Testis (tissue), 3 donors: ENCODE results near the gene UNC119. TPM values are rescaled to one million over a fixed set of nuclear protein-coding genes. Genes with fewer than 3 reads are reported as not detected.

Experiments used
- DNase-seq: peaks from one replicate; pipeline ENCODE4 v3.0.0-alpha.2; 2019
- H3K27ac ChIP-seq, 2 donors: fragments of 200-600 bp; sonication (generic); one replicate each; pipeline ENCODE4 v1.5.1; 2019
- H3K27me3 ChIP-seq: fragments of 200-600 bp; sonication (generic); one replicate; pipeline ENCODE4 v1.5.1; 2019
- H3K36me3 ChIP-seq: fragments of 200-600 bp; sonication (generic); one replicate; pipeline ENCODE4 v1.5.1; 2017; ENCODE audit warnings: low read depth; ENCODE audit errors: missing control alignments
- H3K4me1 ChIP-seq: fragments of 200-600 bp; sonication (generic); one replicate; pipeline ENCODE4 v1.5.1; 2019
- H3K4me3 ChIP-seq, 2 donors: fragments of 200-600 bp; sonication (generic); one replicate each; pipeline ENCODE4 v1.5.1; 2017 to 2019
- H3K9me3 ChIP-seq: fragments of 200-600 bp; sonication (generic); one replicate; pipeline ENCODE4 v1.5.1; 2017
- POLR2A ChIP-seq: fragments of 450-650 bp; IDR thresholded peaks from one replicate; pipeline ENCODE4 v1.6.1; 2017; ENCODE audit warnings: antibody characterized with exemption, mild to moderate bottlenecking, moderate library complexity
- WGBS, 2 donors: methylation state at CpG; one replicate each; pipeline ENCODE4 v1.1.5; 2018; 5-methylcytosine and 5-hydroxymethylcytosine counted together
- intact Hi-C: fragments of 100-400 bp; cut with DNase I; formaldehyde crosslinking; loops from one replicate; pipeline ENCODE4 v1.15.1; 2023; ENCODE audit warnings: low total_unique reads
- polyA plus RNA-seq: library from polyadenylated mRNA; stranded (reverse); fragments of 350-450 nt; fragmentation: Illumina TruSeq; extraction: RNeasy Lipid Tissue Mini Kit (QIAGEN cat#74804); gene quantifications from one replicate; pipeline ENCODE4 v1.2.3, GENCODE V29; 2014; ENCODE audit warnings: low read depth, low replicate concordance; ENCODE audit not compliant: insufficient read depth
- total RNA-seq, 2 donors: library from RNA; depleted of rRNA; stranded (reverse); fragments of >200 nt; gene quantifications; one replicate each; pipeline ENCODE4 v1.2.3, GENCODE V29; 2016
- TF ChIP-seq, protein P1 (sequence below), 3 experiments: fragments of 450-650 bp in 2 of 3; fragments of 200-600 bp in 1 of 3; sonication (generic) in 1 of 3; IDR thresholded peaks; one replicate each; pipeline ENCODE4 v1.5.1; 2016 to 2019; ENCODE audit warnings: antibody characterized with exemption in 3 of 3, mild to moderate bottlenecking in 2 of 3, moderate library complexity in 1 of 3

Gene UNC119
- total and polyA plus RNA-seq, 3 donors from 2014 or later: 94.9 to 180 (median 175) TPM

DNA sequence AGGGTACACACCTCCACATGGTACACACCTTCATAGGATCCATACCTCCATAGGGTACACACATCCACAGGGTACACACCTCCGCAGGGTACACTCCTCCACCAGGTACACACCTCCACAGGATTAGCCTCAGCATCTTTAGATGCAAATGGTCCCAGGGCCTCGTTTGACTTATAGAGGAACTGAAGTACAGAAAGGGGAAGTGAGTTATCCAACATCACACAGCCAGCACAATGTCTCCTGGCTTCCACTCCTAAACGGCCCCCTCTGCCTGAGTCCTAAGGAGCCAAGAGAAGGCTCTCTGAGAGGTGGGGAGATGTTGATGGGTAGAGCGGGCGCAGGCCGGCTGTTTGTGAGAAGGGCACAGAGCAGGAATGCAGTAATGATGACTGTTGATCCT, 34.3 kb downstream of the UNC119 start:
- Histone ChIP-seq H3K4me3 (no peak overlapping the region), H3K9me3 (no peaks in the 10 kb centered on the region), H3K27me3 (no peaks in the 10 kb centered on the region), H3K4me1 (no peaks in the 10 kb centered on the region), H3K27ac (no peak overlapping the region), H3K36me3 (no peaks in the 10 kb centered on the region)
- 80 to 85% methylated on average over 6 of the region's 6 CpGs for WGBS, 2 donors
- DNase-seq: no peak
- intact Hi-C loops: no loop called here
- no peak for TF ChIP-seq POLR2A
- TF ChIP-seq, protein P1, sequence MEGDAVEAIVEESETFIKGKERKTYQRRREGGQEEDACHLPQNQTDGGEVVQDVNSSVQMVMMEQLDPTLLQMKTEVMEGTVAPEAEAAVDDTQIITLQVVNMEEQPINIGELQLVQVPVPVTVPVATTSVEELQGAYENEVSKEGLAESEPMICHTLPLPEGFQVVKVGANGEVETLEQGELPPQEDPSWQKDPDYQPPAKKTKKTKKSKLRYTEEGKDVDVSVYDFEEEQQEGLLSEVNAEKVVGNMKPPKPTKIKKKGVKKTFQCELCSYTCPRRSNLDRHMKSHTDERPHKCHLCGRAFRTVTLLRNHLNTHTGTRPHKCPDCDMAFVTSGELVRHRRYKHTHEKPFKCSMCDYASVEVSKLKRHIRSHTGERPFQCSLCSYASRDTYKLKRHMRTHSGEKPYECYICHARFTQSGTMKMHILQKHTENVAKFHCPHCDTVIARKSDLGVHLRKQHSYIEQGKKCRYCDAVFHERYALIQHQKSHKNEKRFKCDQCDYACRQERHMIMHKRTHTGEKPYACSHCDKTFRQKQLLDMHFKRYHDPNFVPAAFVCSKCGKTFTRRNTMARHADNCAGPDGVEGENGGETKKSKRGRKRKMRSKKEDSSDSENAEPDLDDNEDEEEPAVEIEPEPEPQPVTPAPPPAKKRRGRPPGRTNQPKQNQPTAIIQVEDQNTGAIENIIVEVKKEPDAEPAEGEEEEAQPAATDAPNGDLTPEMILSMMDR (IDR thresholded peaks at IDR 0.05): no peak

DNA sequence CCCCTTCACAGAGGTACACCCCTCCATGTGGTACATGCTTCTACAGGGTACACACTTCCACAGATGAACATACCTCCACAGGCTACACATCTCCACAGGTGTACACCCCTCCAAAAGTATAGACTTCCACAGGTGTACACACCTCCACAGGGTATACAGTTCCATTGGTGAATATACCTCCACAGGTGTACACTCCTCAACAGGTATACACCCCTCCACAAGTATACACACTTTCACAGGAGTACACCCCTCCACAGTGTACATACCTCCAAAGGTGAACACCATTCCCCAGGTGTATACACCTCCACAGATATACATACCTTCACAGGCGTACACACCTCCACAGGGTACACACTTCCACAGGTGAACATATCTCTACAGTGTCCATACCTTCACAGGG, 36.9 kb downstream of the UNC119 start:
- H3K4me3 ChIP-seq: no peak overlapping the region
- H3K27me3 ChIP-seq: no peaks in the 10 kb centered on the region
- no peaks in the 10 kb centered on the region for H3K36me3 ChIP-seq
- no peak overlapping the region for H3K27ac ChIP-seq
- no peak for DNase-seq
- TF ChIP-seq, protein P1 (IDR thresholded peaks at IDR 0.05): no peak
- TF ChIP-seq POLR2A: no peak
- intact Hi-C loops: no loop called here
- no peaks in the 10 kb centered on the region for H3K9me3 ChIP-seq
- no peaks in the 10 kb centered on the region for H3K4me1 ChIP-seq
- 100% methylated on average over 1 of the region's 1 CpG for WGBS, 2 donors

DNA sequence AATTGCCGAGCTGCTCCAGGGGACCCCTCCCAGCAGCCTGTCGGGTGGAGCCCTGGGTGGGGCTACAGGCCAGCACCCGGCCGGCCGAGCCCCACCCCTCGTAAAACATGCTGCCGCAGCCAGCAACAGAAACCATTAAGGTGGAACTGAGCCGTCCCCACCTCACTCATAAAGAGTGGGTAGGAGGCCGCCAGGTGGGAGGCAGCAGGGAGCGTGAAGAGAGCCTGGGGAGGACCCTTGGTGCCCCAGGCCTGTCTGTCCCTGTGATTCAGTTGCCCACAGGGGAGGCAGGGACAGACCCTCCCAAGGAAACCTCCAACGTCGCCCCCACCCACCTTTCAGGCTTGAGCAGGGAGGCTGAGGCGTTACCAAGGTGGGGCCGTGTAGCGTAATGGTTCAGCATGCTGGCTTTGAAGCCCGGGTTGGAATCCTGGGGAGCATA, 37.8 kb downstream of the UNC119 start:
- Histone ChIP-seq H3K4me3 (no peak overlapping the region), H3K4me1 (no peaks in the 10 kb centered on the region), H3K27me3 (no peaks in the 10 kb centered on the region), H3K36me3 (no peaks in the 10 kb centered on the region), H3K27ac (no peak overlapping the region), H3K9me3 (no peaks in the 10 kb centered on the region)
- TF ChIP-seq, protein P1 (IDR thresholded peaks at IDR 0.05): no peak
- TF ChIP-seq POLR2A: no peak
- intact Hi-C loops: no loop called here
- no peak for DNase-seq
- WGBS, 2 donors: 58 to 70% methylated on average over 11 to 15 of the region's 16 CpGs

DNA sequence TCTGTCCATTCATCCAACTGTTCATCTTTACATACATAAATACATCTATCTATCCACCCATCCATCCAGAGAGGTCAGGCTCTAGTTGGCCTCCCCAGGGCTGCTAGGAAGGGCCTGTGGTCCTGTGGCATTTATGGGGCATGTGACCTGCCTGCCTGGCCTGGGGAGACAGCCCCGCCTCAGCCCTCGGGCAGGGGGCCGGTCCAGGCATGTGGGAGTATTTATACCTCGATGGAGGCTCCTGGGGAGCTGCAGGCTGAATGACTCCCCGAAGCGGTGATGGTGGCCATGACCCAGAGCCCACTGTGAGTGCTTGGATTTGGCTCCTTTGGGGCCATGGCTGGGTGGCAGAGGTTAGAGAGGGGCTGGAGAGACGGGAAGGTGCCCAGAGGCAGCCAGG, 38.9 kb downstream of the UNC119 start:
- 58 to 95% methylated on average over 2 to 7 of the region's 7 CpGs for WGBS, 2 donors
- Histone ChIP-seq H3K27me3 (no peaks in the 10 kb centered on the region), H3K9me3 (no peaks in the 10 kb centered on the region), H3K4me1 (no peaks in the 10 kb centered on the region), H3K4me3 (no peak overlapping the region), H3K36me3 (no peaks in the 10 kb centered on the region), H3K27ac (no peak overlapping the region)
- DNase-seq: no peak
- TF ChIP-seq, protein P1 (IDR thresholded peaks at IDR 0.05): no peak
- TF ChIP-seq POLR2A: no peak
- intact Hi-C loops: no loop called here

DNA sequence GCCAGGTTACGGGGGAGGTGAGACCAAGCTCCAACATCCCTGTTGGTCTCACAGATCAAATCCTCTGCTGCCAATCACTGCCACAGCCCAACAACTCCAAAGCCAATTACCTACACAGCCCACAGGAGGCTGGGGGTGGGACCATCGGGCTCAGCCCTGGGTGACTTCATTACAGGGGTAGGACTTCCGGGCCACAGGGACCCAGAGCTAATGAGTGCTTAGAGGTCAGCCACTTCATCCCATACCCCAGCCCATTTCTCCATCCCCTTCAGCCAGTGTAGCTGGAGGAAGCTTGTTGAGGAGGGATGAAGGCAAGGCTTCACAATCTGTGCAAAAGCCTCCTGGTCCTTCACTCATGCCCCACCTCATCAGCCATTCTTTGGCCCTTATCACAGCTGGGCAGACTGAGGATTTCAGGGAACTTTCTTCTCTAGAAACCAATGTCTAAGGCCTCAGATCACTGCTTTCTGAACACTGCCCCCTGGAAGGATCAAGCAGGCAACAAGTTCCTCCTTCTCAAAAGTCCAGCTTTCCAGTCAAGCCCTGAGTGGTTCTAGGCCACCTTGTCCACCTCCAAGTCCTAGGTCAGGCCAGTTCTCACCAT, 40.5 kb downstream of the UNC119 start:
- no peak overlapping the region for H3K4me3 ChIP-seq
- no peak overlapping the region for H3K27ac ChIP-seq
- no peak for TF ChIP-seq POLR2A
- TF ChIP-seq, protein P1 (IDR thresholded peaks at IDR 0.05): no peak
- 77 to 100% methylated on average over 1 to 3 of the region's 3 CpGs for WGBS, 2 donors
- no peak for DNase-seq
- H3K9me3 ChIP-seq: no peaks in the 10 kb centered on the region
- H3K36me3 ChIP-seq: no peaks in the 10 kb centered on the region
- no peaks in the 10 kb centered on the region for H3K27me3 ChIP-seq
- intact Hi-C loops: no loop called here
- H3K4me1 ChIP-seq: no peaks in the 10 kb centered on the region
